Muscle layer of duodenum (tissue), 2 donors: Measurements from ENCODE around the gene ILKAP.
A peak's percentile ranks its signal among the peaks of the same experiment; 100 is the strongest.
"Not testable (repeated sequence)": the region's sequence is repeated elsewhere in the genome, so short reads cannot be mapped to it uniquely, and the experiment has no call there.

Experiments used
- H3K27ac ChIP-seq: one replicate; pipeline ENCODE4 v1.7.0; 2013; ENCODE audit warnings: mild to moderate bottlenecking, low read length
- H3K27me3 ChIP-seq: one replicate; pipeline ENCODE4 v1.7.0; 2013; ENCODE audit warnings: low read depth, mild to moderate bottlenecking, control low read depth, low read length
- H3K36me3 ChIP-seq, 2 donors: one replicate each; pipeline ENCODE4 v1.7.0; 2013; ENCODE audit warnings: low read length in 2 of 2, control low read depth in 1 of 2, mild to moderate bottlenecking in 1 of 2; ENCODE audit not compliant: insufficient read depth in 2 of 2, control insufficient read depth in 1 of 2
- H3K4me1 ChIP-seq, 2 donors: one replicate each; pipeline ENCODE4 v1.7.0; 2013; ENCODE audit warnings: low read length in 2 of 2, mild to moderate bottlenecking in 2 of 2, control low read depth in 1 of 2, moderate library complexity in 1 of 2; ENCODE audit not compliant: insufficient read depth in 2 of 2, control insufficient read depth in 1 of 2
- H3K4me3 ChIP-seq, 2 donors: one replicate each; pipeline ENCODE4 v1.7.0; 2013; ENCODE audit warnings: low read length in 2 of 2, low read depth in 1 of 2, mild to moderate bottlenecking in 1 of 2
- H3K9me3 ChIP-seq, 2 donors: one replicate each; pipeline ENCODE4 v1.7.0; 2013; ENCODE audit warnings: low read length in 2 of 2, control low read depth in 1 of 2, mild to moderate bottlenecking in 1 of 2; ENCODE audit not compliant: control insufficient read depth in 1 of 2
- donor health status: healthy.

The ILKAP gene

DNA sequence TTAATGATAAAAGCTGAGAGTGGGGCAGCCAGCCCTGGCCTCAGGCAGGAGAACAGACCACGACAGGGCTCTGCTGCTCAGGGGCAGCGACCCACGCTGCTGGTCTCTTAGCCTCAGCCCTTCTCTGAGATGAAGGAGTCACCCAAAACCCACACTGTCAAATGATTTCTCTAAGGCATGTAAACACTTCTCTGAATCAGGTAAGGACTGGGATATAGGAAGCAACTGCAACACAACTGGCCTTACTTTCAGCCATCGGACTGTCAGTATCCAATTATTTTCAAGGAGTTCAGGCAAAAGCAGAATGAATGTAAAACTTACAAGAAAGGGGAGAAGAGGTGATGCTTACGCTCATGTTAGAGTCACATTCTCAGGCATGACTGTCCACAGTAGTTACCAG, 22.9 kb downstream of the ILKAP start:
- Histone ChIP-seq H3K36me3 (peaks cover 78 to 85% of the 10 kb centered on the region in 2 donors), H3K9me3 (no peaks in the 10 kb centered on the region), H3K27ac (no peak overlapping the region), H3K4me1 (no peaks in the 10 kb centered on the region), H3K27me3 (no peaks in the 10 kb centered on the region), H3K4me3 (no peak overlapping the region)

DNA sequence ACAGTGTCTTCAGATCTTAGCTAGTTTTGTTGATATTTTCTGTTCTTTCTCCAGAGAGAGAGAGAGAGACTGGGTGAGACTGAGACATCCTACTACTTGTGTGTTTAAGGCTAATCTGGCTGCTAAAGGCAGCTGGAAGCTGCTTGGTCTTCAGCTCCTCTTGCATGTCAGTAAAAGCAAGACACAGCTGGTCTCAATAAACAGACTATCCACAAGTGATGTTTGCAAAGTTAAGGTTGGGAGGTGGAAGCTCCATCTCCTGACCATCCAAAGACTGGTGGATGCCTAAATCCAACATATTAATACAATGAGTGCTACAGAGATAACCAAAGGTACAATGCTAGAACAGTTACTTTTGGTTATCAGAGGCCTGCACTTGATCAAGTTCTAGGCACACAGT, 26.9 kb downstream of the ILKAP start:
- Histone ChIP-seq H3K36me3 (peaks cover 75 to 82% of the 10 kb centered on the region in 2 donors), H3K4me1 (no peaks in the 10 kb centered on the region), H3K9me3 (no peaks in the 10 kb centered on the region), H3K27ac (no peak overlapping the region), H3K4me3 (no peak overlapping the region), H3K27me3 (no peaks in the 10 kb centered on the region)

DNA sequence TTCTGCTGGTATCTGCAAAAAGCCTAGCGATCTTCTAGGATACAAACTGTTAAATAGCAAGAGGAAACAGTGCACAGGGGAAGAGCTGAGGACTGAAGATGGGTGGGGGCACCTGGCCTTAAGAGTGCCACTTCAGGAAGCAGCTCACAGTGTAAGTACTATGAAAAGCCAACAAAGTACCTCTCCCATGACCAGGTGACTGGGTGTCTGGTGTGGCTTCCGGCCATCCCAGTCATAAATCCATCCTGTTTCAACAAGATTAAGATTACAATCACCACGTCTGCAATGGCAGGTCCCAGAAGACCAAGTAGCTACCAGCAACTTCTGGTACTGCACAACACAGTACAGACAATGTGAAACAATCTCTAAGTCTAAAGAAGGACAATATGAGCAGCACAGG, 28.8 kb downstream of the ILKAP start:
- Histone ChIP-seq H3K36me3 (peaks cover 65 to 77% of the 10 kb centered on the region in 2 donors), H3K27me3 (no peaks in the 10 kb centered on the region), H3K9me3 (no peaks in the 10 kb centered on the region), H3K4me1 (peaks cover 0 to 9% of the 10 kb centered on the region in 2 donors), H3K27ac (no peak overlapping the region), H3K4me3 (no peak overlapping the region)

DNA sequence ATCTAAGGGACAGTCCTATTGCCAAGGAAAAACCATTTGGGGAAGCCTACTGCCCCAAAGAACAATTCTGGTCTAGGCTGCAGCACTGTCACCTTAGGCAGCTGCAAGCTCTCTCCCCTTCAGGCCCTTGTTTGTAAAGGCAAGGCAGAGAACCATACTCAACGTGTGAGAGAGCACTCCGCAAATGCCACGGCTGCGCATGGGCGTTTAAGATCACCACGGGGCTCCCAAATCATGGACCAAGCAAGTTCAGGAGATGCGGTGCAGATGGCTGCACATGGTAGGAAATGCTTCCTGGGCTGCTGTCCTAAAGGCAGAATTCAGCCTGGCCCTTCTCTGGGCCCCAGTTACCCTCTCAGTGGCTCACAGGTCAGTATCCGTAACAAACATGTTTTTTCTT, 29.2 kb downstream of the ILKAP start:
- Histone ChIP-seq H3K27me3 (no peaks in the 10 kb centered on the region), H3K4me1 (peaks cover 0 to 13% of the 10 kb centered on the region in 2 donors), H3K4me3 (no peak overlapping the region), H3K27ac (no peak overlapping the region), H3K9me3 (no peaks in the 10 kb centered on the region), H3K36me3 (peaks cover 62 to 77% of the 10 kb centered on the region in 2 donors)

DNA sequence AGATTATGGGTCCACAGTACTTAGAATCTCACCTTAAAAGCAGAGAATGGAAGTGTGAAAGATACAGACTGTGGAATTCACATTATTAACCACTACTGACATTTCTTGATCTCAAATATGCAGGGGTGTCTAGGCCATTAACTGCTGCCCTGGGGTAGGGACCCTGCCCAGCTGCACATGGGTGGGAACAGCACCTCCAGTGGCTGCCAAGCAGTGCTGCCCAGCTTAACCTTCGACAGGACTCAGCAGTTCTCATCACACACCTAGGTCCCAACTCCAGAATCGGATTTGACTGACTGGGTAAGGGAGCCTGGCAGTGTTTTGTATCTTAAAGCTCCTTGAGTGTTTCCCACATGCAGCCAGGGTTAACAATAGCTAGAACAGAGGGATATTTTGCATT, 29.8 kb downstream of the ILKAP start:
- Histone ChIP-seq H3K27me3 (no peaks in the 10 kb centered on the region), H3K4me1 (peaks cover 4 to 17% of the 10 kb centered on the region in 2 donors), H3K9me3 (no peaks in the 10 kb centered on the region), H3K27ac (no peak overlapping the region), H3K4me3 (no peak overlapping the region), H3K36me3 (peaks cover 59 to 77% of the 10 kb centered on the region in 2 donors)

DNA sequence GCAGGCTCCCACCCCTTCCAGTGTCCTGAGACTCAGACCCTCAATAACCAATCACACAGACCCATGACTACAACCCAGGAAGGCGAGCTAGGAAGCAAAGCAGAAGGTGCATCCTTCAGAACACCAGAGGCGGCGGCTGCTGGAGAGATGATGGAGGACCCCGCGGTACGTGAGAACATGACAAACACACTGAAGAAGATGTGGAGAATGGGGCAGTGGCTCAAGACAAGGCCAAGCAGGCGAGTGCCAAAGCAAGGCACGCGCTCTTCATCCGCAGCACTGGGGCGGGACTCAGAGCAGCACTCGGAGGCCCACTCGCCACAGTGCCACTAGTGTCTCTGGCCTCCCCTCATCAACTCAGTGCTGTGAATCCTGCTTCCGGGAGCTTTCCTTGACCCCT, 31.1 kb downstream of the ILKAP start:
- Histone ChIP-seq H3K27me3 (no peaks in the 10 kb centered on the region), H3K9me3 (no peaks in the 10 kb centered on the region), H3K4me3 (no peak overlapping the region), H3K4me1 (peaks cover 4 to 17% of the 10 kb centered on the region in 2 donors), H3K36me3 (peaks cover 55 to 67% of the 10 kb centered on the region in 2 donors), H3K27ac (no peak overlapping the region)

DNA sequence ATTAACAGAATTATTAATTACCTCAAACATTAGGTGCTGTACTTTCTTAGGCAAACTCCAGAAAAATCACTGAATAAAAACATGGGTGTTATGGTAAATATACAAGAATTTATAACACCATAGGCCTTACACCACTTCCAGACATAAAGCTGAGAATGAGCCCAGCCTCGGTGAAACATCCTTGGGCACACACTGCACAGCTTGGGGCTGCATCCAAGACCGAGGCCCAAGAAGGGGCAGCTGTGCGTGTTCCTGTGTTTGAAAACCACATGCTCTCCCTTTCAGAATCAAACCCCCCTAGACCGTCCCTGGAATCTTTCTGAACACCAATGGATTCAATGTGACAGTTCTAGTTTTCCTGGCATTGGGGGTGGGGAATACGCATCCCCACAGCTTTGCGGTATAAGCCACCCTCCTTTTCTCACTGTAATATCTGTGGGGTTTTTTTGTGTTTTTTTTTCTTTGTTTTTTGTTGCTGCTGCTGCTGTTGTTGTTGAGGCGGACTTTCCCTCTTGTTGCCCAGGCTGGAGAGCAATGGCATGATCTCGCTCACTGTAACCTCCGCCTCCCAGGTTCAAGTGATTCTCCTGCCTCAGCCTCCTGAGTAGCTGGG, 31.8 kb downstream of the ILKAP start:
- peaks cover 4 to 17% of the 10 kb centered on the region in 2 donors for H3K4me1 ChIP-seq
- peaks cover 49 to 68% of the 10 kb centered on the region in 2 donors for H3K36me3 ChIP-seq
- H3K4me3 ChIP-seq: no peak overlapping the region
- no peaks in the 10 kb centered on the region for H3K9me3 ChIP-seq
- no peaks in the 10 kb centered on the region for H3K27me3 ChIP-seq
- H3K27ac ChIP-seq: no peak overlapping the region

DNA sequence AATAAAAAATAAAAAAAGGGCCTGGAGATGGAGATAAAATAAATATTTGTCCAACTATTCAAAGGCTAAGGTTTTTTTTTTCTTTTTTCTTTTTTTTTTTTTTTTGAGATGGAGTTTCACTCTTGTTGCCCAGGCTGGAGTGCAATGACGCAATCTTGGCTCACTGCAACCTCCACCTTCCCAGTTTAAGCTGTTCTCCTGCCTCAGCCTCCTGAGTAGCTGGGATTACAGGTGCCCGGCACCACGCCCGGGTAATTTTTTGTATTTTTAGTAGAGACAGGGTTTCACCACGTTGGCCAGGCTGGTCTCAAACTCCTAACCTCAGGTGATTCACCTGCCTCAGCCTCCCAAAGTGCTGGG, 32.4 kb downstream of the ILKAP start:
- H3K27me3 ChIP-seq, H3K27ac ChIP-seq, H3K4me3 ChIP-seq, H3K9me3 ChIP-seq: not testable (repeated sequence)
- Histone ChIP-seq H3K4me1 (peaks cover 4 to 17% of the 10 kb centered on the region in 2 donors), H3K36me3 (peaks cover 49 to 68% of the 10 kb centered on the region in 2 donors)

DNA sequence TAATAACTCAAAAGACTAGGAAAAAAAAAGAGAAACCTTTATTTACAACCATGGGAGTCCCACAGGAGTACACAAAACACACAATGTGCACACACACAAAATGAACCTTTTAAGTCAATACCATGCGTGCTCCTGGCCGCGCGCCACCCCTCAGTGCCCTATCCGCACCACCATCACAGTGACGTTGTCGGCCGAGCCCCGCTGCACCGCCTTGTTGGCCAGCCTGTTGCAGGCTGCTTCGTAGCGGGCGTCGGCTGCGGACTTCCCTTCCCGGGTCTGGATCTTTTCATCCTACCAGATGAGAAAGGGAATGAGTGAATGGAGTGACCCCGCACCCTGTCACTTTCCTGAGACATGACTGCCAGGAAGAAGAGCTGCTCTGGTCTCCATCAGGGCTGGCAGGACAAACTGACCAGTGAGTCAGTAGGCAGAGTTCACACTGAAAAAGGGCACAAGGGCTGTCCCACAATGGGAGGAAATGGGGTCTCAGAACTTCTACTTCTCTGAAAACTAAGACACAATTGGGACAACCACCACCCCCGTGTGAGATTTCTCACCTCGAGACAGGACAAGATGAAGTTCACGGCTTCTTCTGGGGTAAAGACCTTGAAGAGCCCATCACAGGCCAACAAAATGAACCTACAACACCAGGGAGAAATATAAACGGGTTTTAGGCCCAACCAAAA, 33.0 kb downstream of the ILKAP start:
- Histone ChIP-seq H3K9me3 (no peaks in the 10 kb centered on the region), H3K27ac (peak overlapping the region; percentile 18), H3K4me1 (peaks cover 4 to 17% of the 10 kb centered on the region in 2 donors), H3K4me3 (no peak overlapping the region), H3K27me3 (no peaks in the 10 kb centered on the region), H3K36me3 (peaks cover 48 to 64% of the 10 kb centered on the region in 2 donors)

DNA sequence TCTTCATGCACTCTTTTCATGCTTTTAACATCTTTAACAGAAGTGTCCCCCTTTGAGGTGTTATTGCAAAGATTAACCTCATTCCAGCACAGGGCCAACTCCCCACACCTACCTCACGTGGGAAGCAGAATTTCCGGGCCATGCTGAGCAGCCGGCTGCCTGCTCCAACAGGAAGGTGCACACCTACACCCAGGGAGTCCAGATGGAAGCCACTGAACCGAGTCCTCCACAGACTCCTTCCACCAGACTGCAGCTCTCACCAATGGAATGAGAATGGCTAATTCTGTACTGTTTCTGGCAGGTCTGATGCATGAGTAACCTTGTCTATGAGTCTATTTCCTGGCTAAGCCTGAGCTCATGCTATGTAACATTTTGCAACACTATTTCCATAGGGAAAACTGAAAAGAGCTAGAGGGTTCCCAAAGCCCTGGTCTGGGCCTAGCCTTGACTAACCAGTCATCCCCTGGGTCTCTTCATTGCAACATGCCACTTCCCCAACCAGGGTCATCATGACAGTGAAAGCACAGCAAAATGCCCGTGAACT, 33.7 kb downstream of the ILKAP start:
- Histone ChIP-seq H3K9me3 (no peaks in the 10 kb centered on the region), H3K4me3 (no peak overlapping the region), H3K36me3 (peaks cover 43 to 61% of the 10 kb centered on the region in 2 donors), H3K27me3 (no peaks in the 10 kb centered on the region), H3K27ac (peak overlapping the region; percentile 18), H3K4me1 (peaks cover 4 to 17% of the 10 kb centered on the region in 2 donors)

DNA sequence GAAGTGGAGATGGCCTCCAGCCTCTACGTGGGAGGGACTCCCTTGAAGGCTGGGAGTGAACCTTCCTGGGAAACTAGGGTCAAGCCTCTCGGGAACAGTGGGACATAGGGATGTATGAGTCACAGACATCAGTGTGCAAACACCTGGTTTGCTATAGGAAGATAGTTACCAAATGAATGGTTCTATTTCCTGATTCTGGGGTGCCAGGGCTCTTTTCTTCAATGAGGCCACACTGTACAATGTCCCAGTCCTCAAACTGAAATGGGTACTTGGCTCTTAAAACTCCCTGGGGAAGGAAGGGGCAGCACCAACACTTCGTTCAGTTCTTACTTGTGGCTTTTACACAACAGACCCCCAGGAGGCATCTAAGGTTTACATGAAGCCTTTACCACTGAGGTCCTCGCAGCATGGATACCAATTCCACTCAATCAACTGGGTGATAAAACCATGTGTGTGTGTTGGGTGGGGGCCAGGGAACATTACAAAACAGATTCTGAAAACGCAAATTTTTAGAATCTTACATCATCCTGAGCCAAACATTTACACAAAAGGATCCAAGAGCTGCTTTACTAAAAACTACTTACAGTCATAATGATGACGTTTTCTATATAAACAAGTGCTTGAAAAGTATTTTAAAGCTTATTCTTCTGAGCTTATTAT, 34.3 kb downstream of the ILKAP start:
- peaks cover 4 to 18% of the 10 kb centered on the region in 2 donors for H3K4me1 ChIP-seq
- peaks cover 37 to 55% of the 10 kb centered on the region in 2 donors for H3K36me3 ChIP-seq
- H3K27ac ChIP-seq: peak overlapping the region; percentile 18

More for the DNA sequence above, 34.3 kb downstream of the ILKAP start:
- H3K27me3 ChIP-seq: no peaks in the 10 kb centered on the region
- H3K4me3 ChIP-seq: no peak overlapping the region
- H3K9me3 ChIP-seq: no peaks in the 10 kb centered on the region
